GM21576 (cell line): Measurements from ENCODE around the gene CHRNA4.

ENCODE experiments used
- ATAC-seq: cut with Tn5 transposase; IDR thresholded peaks from one replicate; pipeline ENCODE4 v1.9.1; 2021; ENCODE audit warnings: mild to moderate bottlenecking, moderate library complexity; ENCODE audit not compliant: unreplicated experiment

CHRNA4 gene

GRCh38 chr20:63360850-63361518 is at the start of gene CHRNA4:
TSS of gene CHRNA4 (minus strand) at chr20:63361349. CDS start at chr20:63361165, 184 bp downstream.
- ATAC-seq, result no peak

- no peak for ATAC-seq
These were observed 48.8 kb upstream of the CHRNA4 start for GRCh38 chr20:63409834-63410435.

- ATAC-seq, result no peak
These were observed 48.1 kb upstream of the CHRNA4 start for GRCh38 chr20:63409066-63409833.

GRCh38 chr20:63408684-63409046 is 47.5 kb upstream of the CHRNA4 start:
- ATAC-seq, result no peak

- ATAC-seq, result no peak
These were observed 47.0 kb upstream of the CHRNA4 start for GRCh38 chr20:63407928-63408683.

- ATAC-seq, result no peak
These were observed 45.6 kb upstream of the CHRNA4 start for GRCh38 chr20:63406617-63407245.

- ATAC-seq, result no peak
These were observed 44.9 kb upstream of the CHRNA4 start for GRCh38 chr20:63406011-63406410.

GRCh38 chr20:63405102-63405730 is 44.1 kb upstream of the CHRNA4 start:
- ATAC-seq, result no peak

- ATAC-seq, result no peak
These were observed 43.3 kb upstream of the CHRNA4 start for GRCh38 chr20:63404129-63405085.

GRCh38 chr20:63403403-63404105 is 42.4 kb upstream of the CHRNA4 start:
- no peak for ATAC-seq

- no peak for ATAC-seq
These were observed 41.7 kb upstream of the CHRNA4 start for GRCh38 chr20:63402860-63403220.

- no peak for ATAC-seq
These were observed 41.2 kb upstream of the CHRNA4 start for GRCh38 chr20:63402181-63402859.

- ATAC-seq, result no peak
These were observed 40.4 kb upstream of the CHRNA4 start for GRCh38 chr20:63401384-63402110.

GRCh38 chr20:63400486-63401210 is 39.5 kb upstream of the CHRNA4 start:
- no peak for ATAC-seq

- no peak for ATAC-seq
These were observed 38.6 kb upstream of the CHRNA4 start for GRCh38 chr20:63399596-63400375.
